Measurements from ENCODE around the gene STARD5.

GRCh38 chr15:81297147-81297572, 26.8 kb downstream of the STARD5 start:
- TF ChIP-seq CTCF (IDR thresholded peaks at IDR 0.05) (no peak), ZFX (IDR thresholded peaks at IDR 0.05; ENCODE audit: borderline replicate concordance) (no peak)
